Muscle of leg (tissue), 11 donors: ENCODE measurements around the gene CNNM3. TPM values are rescaled to one million over a fixed set of nuclear protein-coding genes. Genes with fewer than 3 reads are reported as not detected.
"Not testable (repeated sequence)": the region's sequence is repeated elsewhere in the genome, so short reads cannot be mapped to it uniquely, and the experiment has no call there.

Source experiments
- DNase-seq: peaks from one replicate; pipeline ENCODE4 v3.0.0; 2013
- H3K27ac ChIP-seq: one replicate; pipeline ENCODE4 v1.5.1; 2013; ENCODE audit warnings: mild to moderate bottlenecking, low read length, control low read depth
- H3K27me3 ChIP-seq: one replicate; pipeline ENCODE4 v1.6.1; 2013; ENCODE audit warnings: low read length; ENCODE audit not compliant: control insufficient read depth, insufficient read depth
- H3K36me3 ChIP-seq: one replicate; pipeline ENCODE4 v1.6.1; 2013; ENCODE audit warnings: low read length; ENCODE audit not compliant: control insufficient read depth, insufficient read depth
- H3K4me1 ChIP-seq: one replicate; pipeline ENCODE4 v1.6.1; 2013; ENCODE audit warnings: low read length; ENCODE audit not compliant: control insufficient read depth, insufficient read depth
- H3K4me3 ChIP-seq: one replicate; pipeline ENCODE4 v1.5.1; 2013; ENCODE audit warnings: low read length, control low read depth
- H3K9me3 ChIP-seq: replicated peaks from 2 replicates; pipeline ENCODE4 v1.6.1; 2013; ENCODE audit warnings: low read depth, low read length; ENCODE audit not compliant: control insufficient read depth
- WGBS: methylation state at CpG from one replicate; pipeline ENCODE4 v1.1.5; 2013; ENCODE audit warnings: missing lambda C conversion rate; ENCODE audit not compliant: insufficient coverage; 5-methylcytosine and 5-hydroxymethylcytosine counted together
- polyA plus RNA-seq, 8 donors: library from polyadenylated mRNA; unstranded; fragments of 120-200 nt; gene quantifications; one replicate each; pipeline versions ENCODE4 v1.2.1 to v1.2.3, GENCODE V29; 2013; ENCODE audit warnings: inconsistent platforms in 1 of 8, low replicate concordance in 1 of 8; ENCODE audit not compliant: insufficient read length in 8 of 8, insufficient read depth in 1 of 8
- total RNA-seq: library from RNA; stranded (reverse); fragments of 120-200 nt; gene quantifications from one replicate; pipeline ENCODE4 v1.2.4, GENCODE V29; 2013

The CNNM3 gene
- total and polyA plus RNA-seq, 9 donors, result 4.9 to 22.2 (median 16.6) TPM

GRCh38 chr2:96853321-96853720 is 37.3 kb downstream of the CNNM3 start:
- peaks cover 11% of the 10 kb centered on the region for H3K4me1 ChIP-seq
- no peak for DNase-seq
- peaks cover 37% of the 10 kb centered on the region for H3K36me3 ChIP-seq
- H3K27ac ChIP-seq, result no peak overlapping the region
- 93% methylated on average over 14 of the region's 15 CpGs for WGBS
- H3K9me3 ChIP-seq, result no peaks in the 10 kb centered on the region
- H3K27me3 ChIP-seq, result no peaks in the 10 kb centered on the region
- H3K4me3 ChIP-seq, result no peak overlapping the region

GRCh38 chr2:96856776-96857666 is 41.0 kb downstream of the CNNM3 start:
- Histone ChIP-seq H3K27me3 (no peaks in the 10 kb centered on the region), H3K36me3 (peaks cover 36% of the 10 kb centered on the region), H3K4me1 (peaks cover 29% of the 10 kb centered on the region), H3K9me3 (no peaks in the 10 kb centered on the region), H3K27ac (peak overlapping the region; percentile 43), H3K4me3 (peak overlapping the region; percentile 67)
- WGBS, result 6% methylated on average over 25 of the region's 27 CpGs
- no peak for DNase-seq

GRCh38 chr2:96857667-96858372 is 41.8 kb downstream of the CNNM3 start, which contains the start of gene ANKRD39:
Gene ANKRD39 (minus strand): TSS chr2:96858016. CDS start chr2:96857987, 29 bp downstream.
- H3K4me3 ChIP-seq, result peak within 1 kb of the TSS; percentile 67
- 0% methylated on average over 72 of the region's 81 CpGs for WGBS
- H3K27me3 ChIP-seq, result no peaks in the 10 kb centered on the region
- H3K27ac ChIP-seq, result peak within 1 kb of the TSS; percentile 67
- peaks cover 35% of the 10 kb centered on the region for H3K36me3 ChIP-seq
- DNase-seq, result peak; percentile 99
- peaks cover 29% of the 10 kb centered on the region for H3K4me1 ChIP-seq
- H3K9me3 ChIP-seq, result no peaks in the 10 kb centered on the region

GRCh38 chr2:96859099-96859649 is 43.1 kb downstream of the CNNM3 start:
- Histone ChIP-seq H3K27ac (peak overlapping the region; percentile 67), H3K4me3 (no peak overlapping the region), H3K36me3 (peaks cover 40% of the 10 kb centered on the region), H3K9me3 (no peaks in the 10 kb centered on the region), H3K27me3 (no peaks in the 10 kb centered on the region), H3K4me1 (peaks cover 29% of the 10 kb centered on the region)
- WGBS, result 10% methylated on average over 6 of the region's 11 CpGs
- peak; percentile 61 for DNase-seq

GRCh38 chr2:96859681-96860064 is 43.6 kb downstream of the CNNM3 start:
- no peaks in the 10 kb centered on the region for H3K27me3 ChIP-seq
- DNase-seq, result no peak
- peaks cover 45% of the 10 kb centered on the region for H3K36me3 ChIP-seq
- peak overlapping the region; percentile 59 for H3K27ac ChIP-seq
- no peaks in the 10 kb centered on the region for H3K9me3 ChIP-seq
- WGBS, result 30% methylated on average over 2 of the region's 4 CpGs
- no peak overlapping the region for H3K4me3 ChIP-seq
- H3K4me1 ChIP-seq, result peaks cover 29% of the 10 kb centered on the region

GRCh38 chr2:96860065-96861029 is 44.3 kb downstream of the CNNM3 start:
- H3K27me3 ChIP-seq, result no peaks in the 10 kb centered on the region
- no peak for DNase-seq
- no peaks in the 10 kb centered on the region for H3K9me3 ChIP-seq
- H3K27ac ChIP-seq, result peak overlapping the region; percentile 20
- peaks cover 51% of the 10 kb centered on the region for H3K36me3 ChIP-seq
- H3K4me3 ChIP-seq, result no peak overlapping the region
- WGBS, result 78% methylated on average over 25 of the region's 38 CpGs
- H3K4me1 ChIP-seq, result peaks cover 29% of the 10 kb centered on the region

GRCh38 chr2:96861074-96861473 is 45.0 kb downstream of the CNNM3 start:
- H3K4me1 ChIP-seq, result peaks cover 30% of the 10 kb centered on the region
- no peaks in the 10 kb centered on the region for H3K27me3 ChIP-seq
- no peaks in the 10 kb centered on the region for H3K9me3 ChIP-seq
- H3K27ac ChIP-seq, result no peak overlapping the region
- no peak overlapping the region for H3K4me3 ChIP-seq
- H3K36me3 ChIP-seq, result peaks cover 59% of the 10 kb centered on the region
- 90% methylated on average over 17 of the region's 17 CpGs for WGBS
- no peak for DNase-seq

GRCh38 chr2:96863056-96863455 is 47.0 kb downstream of the CNNM3 start:
- peaks cover 76% of the 10 kb centered on the region for H3K36me3 ChIP-seq
- DNase-seq, result not testable (repeated sequence)

GRCh38 chr2:96863575-96864342 is 47.7 kb downstream of the CNNM3 start:
- Histone ChIP-seq H3K4me1 (peaks cover 37% of the 10 kb centered on the region), H3K4me3 (no peak overlapping the region), H3K27ac (no peak overlapping the region), H3K9me3 (no peaks in the 10 kb centered on the region), H3K27me3 (no peaks in the 10 kb centered on the region), H3K36me3 (peaks cover 76% of the 10 kb centered on the region)
- no peak for DNase-seq
- WGBS, result 83% methylated on average over 10 of the region's 19 CpGs

More at GRCh38 chr2:96863056-96863455, 47.0 kb downstream of the CNNM3 start:
- WGBS, result 81% methylated on average over 2 of the region's 4 CpGs
- not testable (repeated sequence) for H3K27ac ChIP-seq, H3K27me3 ChIP-seq, H3K4me3 ChIP-seq, H3K9me3 ChIP-seq
- peaks cover 39% of the 10 kb centered on the region for H3K4me1 ChIP-seq
